Parathyroid adenoma (tissue), 2 donors: ENCODE data around the gene PSAT1.

Experiments used
- H2AFZ ChIP-seq: fragments of 300-600 bp; sonication (generic); one replicate; pipeline ENCODE4 v1.7.0; 2017; ENCODE audit warnings: antibody characterized with exemption, mild to moderate bottlenecking
- H3K27ac ChIP-seq: fragments of 300-600 bp; sonication (generic); one replicate; pipeline ENCODE4 v1.7.0; 2017
- H3K27me3 ChIP-seq: fragments of 300-600 bp; sonication (generic); one replicate; pipeline ENCODE4 v1.7.0; 2017; ENCODE audit warnings: low read length; ENCODE audit not compliant: control insufficient read depth, insufficient read depth
- H3K36me3 ChIP-seq: fragments of 300-600 bp; sonication (generic); one replicate; pipeline ENCODE4 v1.7.0; 2017; ENCODE audit warnings: low read length; ENCODE audit not compliant: control insufficient read depth, insufficient read depth
- H3K4me1 ChIP-seq: fragments of 300-600 bp; sonication (generic); one replicate; pipeline ENCODE4 v1.7.0; 2017; ENCODE audit warnings: control low read depth
- H3K4me2 ChIP-seq: fragments of 300-600 bp; sonication (generic); one replicate; pipeline ENCODE4 v1.7.0; 2017; ENCODE audit warnings: low read length
- H3K4me3 ChIP-seq: fragments of 300-600 bp; sonication (generic); one replicate; pipeline ENCODE4 v1.7.0; 2017; ENCODE audit warnings: low read depth, low read length
- H3K79me2 ChIP-seq: fragments of 300-600 bp; sonication (generic); one replicate; pipeline ENCODE4 v1.7.0; 2017; ENCODE audit warnings: control low read depth
- H3K9ac ChIP-seq: fragments of 300-600 bp; sonication (generic); one replicate; pipeline ENCODE4 v1.7.0; 2017; ENCODE audit warnings: mild to moderate bottlenecking
- H3K9me3 ChIP-seq: fragments of 300-600 bp; sonication (generic); one replicate; pipeline ENCODE4 v1.7.0; 2017; ENCODE audit warnings: low read length; ENCODE audit not compliant: control insufficient read depth
- TF ChIP-seq, protein P1 (sequence below): fragments of 300-600 bp; sonication (generic); IDR thresholded peaks from one replicate; pipeline ENCODE4 v1.7.0; 2017; ENCODE audit warnings: antibody characterized with exemption, mild to moderate bottlenecking
- donor health status: primary hyperparathyroidism.

PSAT1 gene

DNA sequence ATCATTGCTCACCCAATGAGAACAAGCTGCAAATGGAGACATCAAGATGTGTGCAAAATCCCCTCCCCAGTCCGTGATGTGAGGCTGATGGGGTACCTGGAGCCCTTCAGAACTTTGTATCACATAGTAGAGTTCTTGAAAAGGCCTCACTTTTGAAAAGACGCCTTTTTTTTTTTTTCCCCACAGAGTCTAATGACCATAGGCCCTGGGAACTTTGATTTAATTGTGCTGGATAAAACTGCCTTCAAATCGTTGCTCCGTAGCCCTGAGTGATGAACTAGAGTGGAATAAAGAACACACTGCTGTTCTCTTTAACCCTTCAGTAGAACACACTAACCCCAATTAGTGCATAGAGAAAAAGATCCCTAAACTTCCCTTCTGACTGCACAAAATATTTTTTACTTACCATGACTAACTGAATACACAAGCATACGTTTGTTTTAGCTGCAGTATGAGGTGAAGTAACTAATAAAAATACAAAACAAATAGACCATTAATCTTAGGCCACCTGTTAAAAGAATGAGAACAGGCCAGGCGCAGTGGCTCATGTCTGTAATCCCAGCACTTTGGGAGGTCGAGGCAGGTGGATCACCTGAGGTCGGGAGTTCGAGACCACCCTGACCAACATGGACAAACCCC is 15.1 kb downstream of the PSAT1 start:
- Histone ChIP-seq H3K9me3 (no peaks in the 10 kb centered on the region), H3K9ac (no peak overlapping the region), H3K27me3 (no peaks in the 10 kb centered on the region), H3K4me3 (no peak overlapping the region), H3K4me1 (no peaks in the 10 kb centered on the region), H3K79me2 (no peaks in the 10 kb centered on the region), H3K36me3 (no peaks in the 10 kb centered on the region), H3K4me2 (no peak overlapping the region), H2AFZ (no peak overlapping the region), H3K27ac (no peak overlapping the region)
- TF ChIP-seq, protein P1, sequence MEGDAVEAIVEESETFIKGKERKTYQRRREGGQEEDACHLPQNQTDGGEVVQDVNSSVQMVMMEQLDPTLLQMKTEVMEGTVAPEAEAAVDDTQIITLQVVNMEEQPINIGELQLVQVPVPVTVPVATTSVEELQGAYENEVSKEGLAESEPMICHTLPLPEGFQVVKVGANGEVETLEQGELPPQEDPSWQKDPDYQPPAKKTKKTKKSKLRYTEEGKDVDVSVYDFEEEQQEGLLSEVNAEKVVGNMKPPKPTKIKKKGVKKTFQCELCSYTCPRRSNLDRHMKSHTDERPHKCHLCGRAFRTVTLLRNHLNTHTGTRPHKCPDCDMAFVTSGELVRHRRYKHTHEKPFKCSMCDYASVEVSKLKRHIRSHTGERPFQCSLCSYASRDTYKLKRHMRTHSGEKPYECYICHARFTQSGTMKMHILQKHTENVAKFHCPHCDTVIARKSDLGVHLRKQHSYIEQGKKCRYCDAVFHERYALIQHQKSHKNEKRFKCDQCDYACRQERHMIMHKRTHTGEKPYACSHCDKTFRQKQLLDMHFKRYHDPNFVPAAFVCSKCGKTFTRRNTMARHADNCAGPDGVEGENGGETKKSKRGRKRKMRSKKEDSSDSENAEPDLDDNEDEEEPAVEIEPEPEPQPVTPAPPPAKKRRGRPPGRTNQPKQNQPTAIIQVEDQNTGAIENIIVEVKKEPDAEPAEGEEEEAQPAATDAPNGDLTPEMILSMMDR = no peak

DNA sequence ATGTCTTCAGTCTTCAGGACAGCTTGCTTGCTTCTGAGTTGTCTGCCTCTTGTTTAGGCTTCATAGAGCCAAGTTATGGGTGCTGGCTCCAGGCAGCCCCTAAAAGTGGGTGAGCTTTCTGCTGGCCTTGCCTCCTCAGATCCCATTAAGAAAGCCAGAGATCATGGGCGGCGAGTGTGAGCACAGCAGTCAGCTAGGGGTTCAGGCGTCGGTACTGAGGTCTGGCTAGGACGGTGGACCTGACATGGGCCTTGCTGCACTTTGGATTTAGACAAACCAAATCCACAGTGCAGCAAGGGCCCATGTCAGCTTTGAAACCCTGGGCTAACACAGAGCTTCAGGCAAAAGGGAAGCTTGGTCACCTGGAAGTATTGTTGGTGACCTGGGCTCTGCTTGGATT is 17.6 kb downstream of the PSAT1 start:
- TF ChIP-seq, protein P1 = no peak
- H3K9me3 ChIP-seq = no peaks in the 10 kb centered on the region
- no peak overlapping the region for H3K4me3 ChIP-seq
- no peak overlapping the region for H3K9ac ChIP-seq
- no peaks in the 10 kb centered on the region for H3K79me2 ChIP-seq
- no peaks in the 10 kb centered on the region for H3K27me3 ChIP-seq
- no peak overlapping the region for H3K27ac ChIP-seq
- no peaks in the 10 kb centered on the region for H3K36me3 ChIP-seq
- no peak overlapping the region for H3K4me2 ChIP-seq
- no peak overlapping the region for H2AFZ ChIP-seq
- no peaks in the 10 kb centered on the region for H3K4me1 ChIP-seq

DNA sequence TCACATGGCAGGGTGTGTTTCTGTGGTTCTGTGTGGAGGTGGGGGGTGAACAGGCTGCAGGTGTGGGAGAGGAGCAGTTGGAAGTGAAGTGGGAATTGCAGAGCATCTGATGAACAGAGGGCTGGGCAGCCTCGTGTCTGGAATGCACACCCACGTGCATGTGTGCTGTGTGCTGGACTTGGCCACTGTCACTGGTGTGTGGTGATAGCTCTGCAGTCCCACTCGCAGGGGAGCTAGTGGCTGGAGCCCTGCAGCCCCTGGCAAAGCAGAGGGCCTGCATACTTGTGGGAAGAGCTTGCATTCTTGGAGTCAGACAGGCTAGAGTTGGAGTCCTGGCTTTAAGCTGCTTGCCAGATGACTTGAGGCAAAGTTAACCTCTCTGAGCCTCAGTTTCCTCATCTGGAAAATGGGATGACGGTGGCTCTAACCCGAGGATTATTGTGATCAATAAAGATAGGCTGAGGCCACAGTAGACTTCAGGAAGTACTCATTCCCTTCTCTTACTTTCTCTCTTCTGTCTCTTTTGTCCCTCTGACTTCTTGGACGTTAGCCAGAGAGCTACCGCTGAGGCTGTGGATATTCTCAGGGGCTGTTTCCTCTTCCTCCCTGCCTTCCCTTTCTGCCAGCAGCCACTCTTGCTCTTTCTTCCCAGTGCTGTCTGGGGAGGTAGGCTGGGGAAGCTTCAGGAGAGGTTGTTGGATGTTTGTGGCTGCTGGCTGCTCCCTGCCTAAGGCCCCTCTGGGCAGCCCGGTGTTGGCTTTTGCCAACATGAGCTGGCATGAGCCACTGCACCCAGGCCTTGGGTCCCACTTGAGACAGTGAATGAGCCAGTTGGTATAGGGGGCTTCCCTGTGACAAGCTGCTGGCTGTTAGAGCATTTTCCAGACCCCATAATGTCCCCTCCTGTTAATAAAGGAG is 18.3 kb downstream of the PSAT1 start:
- H3K27me3 ChIP-seq = no peaks in the 10 kb centered on the region
- no peak overlapping the region for H3K27ac ChIP-seq
- H3K4me1 ChIP-seq = no peaks in the 10 kb centered on the region
- no peak overlapping the region for H3K4me2 ChIP-seq
- no peaks in the 10 kb centered on the region for H3K79me2 ChIP-seq
- no peak overlapping the region for H3K4me3 ChIP-seq
- no peaks in the 10 kb centered on the region for H3K36me3 ChIP-seq
- no peak overlapping the region for H3K9ac ChIP-seq
- H3K9me3 ChIP-seq = no peaks in the 10 kb centered on the region
- TF ChIP-seq, protein P1 = no peak
- no peak overlapping the region for H2AFZ ChIP-seq

DNA sequence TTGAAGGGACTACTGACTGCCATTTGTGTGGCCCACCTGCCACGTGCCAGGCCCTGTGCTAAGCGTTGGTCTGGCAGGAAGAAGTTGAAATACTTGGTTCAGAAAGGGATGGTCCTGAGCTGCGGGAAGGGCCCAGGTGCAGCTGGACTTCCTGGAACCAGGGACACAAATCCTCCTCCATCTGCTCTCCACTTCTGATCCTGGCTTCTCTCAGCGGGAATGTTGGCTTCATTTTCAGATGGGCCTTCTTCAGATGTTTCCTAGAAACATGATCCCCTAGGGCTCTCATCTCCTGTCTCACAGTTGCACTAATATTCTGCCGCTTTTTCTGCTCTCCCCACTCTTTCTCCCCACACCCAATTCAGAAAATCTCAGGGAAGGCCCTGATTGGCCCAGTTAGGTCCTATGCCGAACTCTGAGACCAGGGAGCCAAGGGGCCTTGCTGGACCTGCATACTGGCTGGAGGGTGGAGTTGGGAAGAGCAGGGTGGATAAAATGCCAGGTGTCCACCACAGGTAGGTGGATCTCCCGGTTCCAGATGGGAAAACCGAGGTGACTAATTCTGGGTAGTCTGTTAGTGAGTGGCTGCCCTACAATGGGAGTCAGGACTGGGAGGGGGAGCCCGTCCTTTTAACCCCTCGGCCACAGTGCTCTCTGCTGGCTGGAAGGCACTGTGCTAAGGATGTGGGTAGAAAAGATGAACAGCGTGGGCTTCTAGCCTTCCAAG is 19.4 kb downstream of the PSAT1 start:
- no peak overlapping the region for H3K27ac ChIP-seq

More for the DNA sequence above, 19.4 kb downstream of the PSAT1 start:
- Histone ChIP-seq H3K9me3 (no peaks in the 10 kb centered on the region), H3K36me3 (no peaks in the 10 kb centered on the region), H2AFZ (no peak overlapping the region), H3K9ac (no peak overlapping the region), H3K4me1 (no peaks in the 10 kb centered on the region), H3K4me3 (no peak overlapping the region), H3K4me2 (no peak overlapping the region), H3K27me3 (no peaks in the 10 kb centered on the region), H3K79me2 (no peaks in the 10 kb centered on the region)
- TF ChIP-seq, protein P1 = no peak
